Caco-2 (cell line): ENCODE data around the gene HLCS. TPM values are rescaled to one million over a fixed set of nuclear protein-coding genes. Genes with fewer than 3 reads are reported as not detected.

ENCODE experiments used
- BruUV-seq: library from RNA; stranded (reverse); fragments of 400-500 nt; replicated peaks from 2 replicates; lab custom pipeline; 2021; lab: Mats Ljungman, UMichigan
- CTCF ChIA-PET: fragments of 300-600 bp; sonication (Branson Sonifier 250); formaldehyde crosslinking; loops from one replicate; lab custom pipeline; 2022; ENCODE audit warnings: antibody characterized with exemption; lab: Charles Lee
- POLR2A ChIA-PET: fragments of 300-600 bp; sonication (Branson Sonifier 250); formaldehyde crosslinking; loops from one replicate; lab custom pipeline; 2022; ENCODE audit warnings: antibody characterized with exemption; lab: Charles Lee
- DNase-seq, 2 experiments: peaks; one replicate each; pipeline versions ENCODE4 v3.0.0 to v3.0.0-alpha.2; 2020 to 2022
- H3K27me3 ChIP-seq: replicated peaks from 2 replicates; pipeline ENCODE4 v1.6.0; 2011; ENCODE audit warnings: low read length; ENCODE audit not compliant: control insufficient read depth, insufficient read depth
- H3K36me3 ChIP-seq: 2 replicates; pipeline ENCODE4 v1.5.1; 2011; ENCODE audit warnings: low read length; ENCODE audit not compliant: control insufficient read depth, insufficient read depth
- H3K4me1 ChIP-seq: fragments of 250-450 bp; sonication (Bioruptor Pico); 2 replicates; pipeline ENCODE4 v1.5.1; 2020; ENCODE audit warnings: mild to moderate bottlenecking
- H3K4me3 ChIP-seq: 2 replicates; pipeline ENCODE4 v1.5.1; 2011; ENCODE audit warnings: low read depth, mild to moderate bottlenecking, control low read depth, low read length
- H3K9me3 ChIP-seq: fragments of 250-450 bp; sonication (Bioruptor Pico); 2 replicates; pipeline ENCODE4 v1.5.1; 2020; ENCODE audit warnings: mild to moderate bottlenecking, moderate library complexity
- H3K27ac Mint-ChIP-seq: one replicate; pipeline ENCODE4 v1.8.0; 2022; ENCODE audit warnings: mixed read lengths; ENCODE audit not compliant: unreplicated experiment
- H3K27me3 Mint-ChIP-seq: one replicate; pipeline ENCODE4 v1.8.0; 2022; ENCODE audit warnings: mixed read lengths; ENCODE audit not compliant: insufficient read depth, unreplicated experiment
- H3K36me3 Mint-ChIP-seq: one replicate; pipeline ENCODE4 v1.8.0; 2022; ENCODE audit warnings: mild to moderate bottlenecking, mixed read lengths; ENCODE audit not compliant: insufficient read depth, unreplicated experiment
- H3K4me1 Mint-ChIP-seq: one replicate; pipeline ENCODE4 v1.8.0; 2022; ENCODE audit warnings: low read depth, mixed read lengths; ENCODE audit not compliant: unreplicated experiment
- H3K4me3 Mint-ChIP-seq: one replicate; pipeline ENCODE4 v1.8.0; 2022; ENCODE audit warnings: mild to moderate bottlenecking, moderate library complexity, mixed read lengths; ENCODE audit not compliant: unreplicated experiment
- H3K9me3 Mint-ChIP-seq: one replicate; pipeline ENCODE4 v1.8.0; 2022; ENCODE audit warnings: mixed read lengths; ENCODE audit not compliant: unreplicated experiment
- intact Hi-C: fragments of 100-400 bp; cut with micrococcal nuclease; formaldehyde crosslinking; loops from one replicate; pipeline ENCODE4 v1.10.0; 2022; ENCODE audit not compliant: unreplicated experiment
- total RNA-seq: library from RNA; stranded (reverse); gene quantifications from 2 replicates; pipeline ENCODE4 v1.2.3, GENCODE V29; 2022
- TF ChIP-seq, protein P1 (sequence below), 2 experiments: fragments of 200-600 bp in 1 of 2; IDR thresholded peaks; 1 replicate in 1 of 2; 2 replicates in 1 of 2; pipeline versions ENCODE4 v1.5.1 to v1.8.0; 2011 to 2022; ENCODE audit warnings: antibody characterized with exemption in 1 of 2, control low read depth in 1 of 2, inconsistent platforms in 1 of 2, low read depth in 1 of 2, low read length in 1 of 2, mild to moderate bottlenecking in 1 of 2, moderate library complexity in 1 of 2; ENCODE audit not compliant: insufficient read depth in 1 of 2, severe bottlenecking in 1 of 2, unreplicated experiment in 1 of 2

Gene HLCS
- total RNA-seq, 1 experiment from 2014 or later, result 26.2 TPM

DNA sequence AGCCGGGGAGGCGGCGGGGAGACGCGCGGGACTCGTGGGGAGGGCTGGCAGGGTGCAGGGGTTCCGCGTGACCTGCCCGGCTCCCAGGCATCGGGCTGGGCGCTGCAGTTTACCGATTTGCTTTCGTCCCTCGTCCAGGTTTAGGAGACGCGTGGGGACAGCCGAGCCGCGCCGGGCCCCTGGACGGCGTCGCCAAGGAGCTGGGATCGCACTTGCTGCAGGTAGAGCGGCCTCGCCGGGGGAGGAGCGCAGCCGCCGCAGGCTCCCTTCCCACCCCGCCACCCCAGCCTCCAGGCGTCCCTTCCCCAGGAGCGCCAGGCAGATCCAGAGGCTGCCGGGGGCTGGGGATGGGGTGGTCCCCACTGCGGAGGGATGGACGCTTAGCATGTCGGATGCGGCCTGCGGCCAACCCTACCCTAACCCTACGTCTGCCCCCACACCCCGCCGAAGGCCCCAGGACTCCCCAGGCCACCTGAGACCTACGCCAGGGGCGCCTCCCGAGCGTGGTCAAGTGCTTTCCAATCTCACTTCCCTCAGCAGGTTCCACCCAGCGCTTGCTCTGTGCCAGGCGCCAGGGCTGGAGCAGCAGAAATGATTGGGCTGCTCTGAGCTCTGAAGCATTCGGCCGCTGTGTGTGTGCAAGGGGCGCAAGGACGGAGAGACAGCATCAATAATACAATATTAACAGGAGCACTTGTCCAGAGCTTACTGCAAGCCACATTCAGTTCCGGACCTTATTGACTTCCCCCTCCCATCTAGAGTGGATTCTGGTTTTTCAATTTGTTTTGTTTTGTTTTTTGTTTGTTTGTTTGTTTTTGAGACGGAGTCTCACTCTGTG lies 257.2 kb downstream of the HLCS start:
- no peaks in the 10 kb centered on the region for H3K4me1 Mint-ChIP-seq
- POLR2A ChIA-PET, result no interaction called here
- Histone ChIP-seq H3K9me3 (no peaks in the 10 kb centered on the region), H3K4me1 (no peaks in the 10 kb centered on the region), H3K27me3 (no peaks in the 10 kb centered on the region), H3K4me3 (no peak overlapping the region), H3K36me3 (no peaks in the 10 kb centered on the region)
- TF ChIP-seq, protein P1, sequence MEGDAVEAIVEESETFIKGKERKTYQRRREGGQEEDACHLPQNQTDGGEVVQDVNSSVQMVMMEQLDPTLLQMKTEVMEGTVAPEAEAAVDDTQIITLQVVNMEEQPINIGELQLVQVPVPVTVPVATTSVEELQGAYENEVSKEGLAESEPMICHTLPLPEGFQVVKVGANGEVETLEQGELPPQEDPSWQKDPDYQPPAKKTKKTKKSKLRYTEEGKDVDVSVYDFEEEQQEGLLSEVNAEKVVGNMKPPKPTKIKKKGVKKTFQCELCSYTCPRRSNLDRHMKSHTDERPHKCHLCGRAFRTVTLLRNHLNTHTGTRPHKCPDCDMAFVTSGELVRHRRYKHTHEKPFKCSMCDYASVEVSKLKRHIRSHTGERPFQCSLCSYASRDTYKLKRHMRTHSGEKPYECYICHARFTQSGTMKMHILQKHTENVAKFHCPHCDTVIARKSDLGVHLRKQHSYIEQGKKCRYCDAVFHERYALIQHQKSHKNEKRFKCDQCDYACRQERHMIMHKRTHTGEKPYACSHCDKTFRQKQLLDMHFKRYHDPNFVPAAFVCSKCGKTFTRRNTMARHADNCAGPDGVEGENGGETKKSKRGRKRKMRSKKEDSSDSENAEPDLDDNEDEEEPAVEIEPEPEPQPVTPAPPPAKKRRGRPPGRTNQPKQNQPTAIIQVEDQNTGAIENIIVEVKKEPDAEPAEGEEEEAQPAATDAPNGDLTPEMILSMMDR (IDR thresholded peaks at IDR 0.05; ENCODE audit: insufficient read depth in 1 of 2, low read depth in 1 of 2, low read length in 1 of 2, severe bottlenecking in 1 of 2, unreplicated experiment in 1 of 2), result no peak
- no peaks in the 10 kb centered on the region for H3K27me3 Mint-ChIP-seq
- BruUV-seq, result no TSS peak
- no peak overlapping the region for H3K4me3 Mint-ChIP-seq
- intact Hi-C loops, result no loop called here
- CTCF ChIA-PET, result no interaction called here
- no peaks in the 10 kb centered on the region for H3K9me3 Mint-ChIP-seq
- H3K36me3 Mint-ChIP-seq, result peaks cover 7% of the 10 kb centered on the region
- no peak overlapping the region for H3K27ac Mint-ChIP-seq
- DNase-seq, result peak in 1 of 2 experiments; percentile 29

DNA sequence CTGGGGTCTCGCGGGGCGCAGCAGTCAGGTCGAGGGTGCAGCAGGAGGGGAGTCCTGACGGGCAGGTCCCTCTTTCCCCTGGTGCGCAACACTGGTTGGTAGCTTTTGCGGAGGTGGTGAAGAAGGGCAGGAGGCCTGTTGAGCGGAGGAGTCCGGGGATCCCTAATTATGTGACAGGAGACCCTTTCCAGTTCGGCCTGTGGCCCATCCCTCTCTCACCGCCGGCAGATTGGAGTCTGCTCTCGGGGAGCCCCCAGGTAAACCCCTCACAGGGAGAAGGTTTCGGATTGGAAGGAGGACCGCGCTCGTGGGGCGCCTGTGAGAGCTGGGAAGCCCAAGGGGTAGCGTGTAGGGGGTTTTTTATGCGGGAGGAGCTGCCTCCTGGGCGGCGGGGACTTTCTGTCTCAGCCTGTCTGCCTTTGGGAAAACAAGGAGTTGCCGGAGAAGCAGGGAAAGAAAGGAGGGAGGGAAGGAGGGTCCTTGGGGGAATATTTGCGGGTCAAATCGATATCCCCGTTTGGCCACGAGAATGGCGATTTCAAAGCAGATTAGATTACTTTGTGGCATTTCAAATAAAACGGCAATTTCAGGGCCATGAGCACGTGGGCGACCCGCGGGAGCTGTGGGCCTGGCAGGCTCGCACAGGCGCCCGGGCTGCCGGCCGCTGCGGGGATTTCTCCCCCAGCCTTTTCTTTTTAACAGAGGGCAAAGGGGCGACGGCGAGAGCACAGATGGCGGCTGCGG lies 258.0 kb downstream of the HLCS start:
- no peak overlapping the region for H3K4me3 Mint-ChIP-seq
- Histone ChIP-seq H3K4me1 (no peaks in the 10 kb centered on the region), H3K4me3 (no peak overlapping the region), H3K9me3 (no peaks in the 10 kb centered on the region), H3K36me3 (no peaks in the 10 kb centered on the region), H3K27me3 (no peaks in the 10 kb centered on the region)
- ChIA-PET POLR2A (no interaction called here), CTCF (no interaction called here)
- no peak overlapping the region for H3K27ac Mint-ChIP-seq
- no peaks in the 10 kb centered on the region for H3K4me1 Mint-ChIP-seq
- H3K36me3 Mint-ChIP-seq, result peaks cover 7% of the 10 kb centered on the region
- H3K9me3 Mint-ChIP-seq, result no peaks in the 10 kb centered on the region
- TF ChIP-seq, protein P1 (IDR thresholded peaks at IDR 0.05; ENCODE audit: insufficient read depth in 1 of 2, low read depth in 1 of 2, low read length in 1 of 2, severe bottlenecking in 1 of 2, unreplicated experiment in 1 of 2), result no peak
- intact Hi-C loops, result no loop called here
- no TSS peak for BruUV-seq
- H3K27me3 Mint-ChIP-seq, result no peaks in the 10 kb centered on the region
- no peak for DNase-seq

DNA sequence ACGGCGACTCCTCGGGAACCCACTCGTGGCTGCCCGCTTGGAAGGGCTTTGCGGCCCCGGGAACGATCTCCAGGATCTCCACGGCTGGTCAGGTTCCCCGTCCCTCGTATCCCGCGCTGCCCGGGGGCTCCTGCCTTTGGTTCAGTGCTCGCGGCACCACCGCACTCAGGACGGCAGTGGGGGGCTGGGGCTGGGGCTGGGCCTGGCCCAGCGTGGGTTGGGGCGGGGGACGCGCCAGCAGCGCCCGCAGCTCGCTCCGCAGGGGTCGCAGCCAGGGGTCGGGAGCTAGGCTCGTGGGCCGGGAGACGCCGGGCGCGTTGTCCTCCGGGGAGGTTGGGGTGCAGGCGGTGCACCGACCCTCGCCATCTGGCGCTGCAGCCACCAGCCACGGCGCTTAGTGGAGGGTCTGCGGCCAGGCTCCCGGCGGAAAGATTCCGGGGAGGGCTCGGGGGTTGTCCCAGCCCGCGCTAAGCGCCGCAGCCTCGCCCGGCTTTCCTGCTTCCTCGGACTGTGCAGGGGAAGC lies 258.6 kb downstream of the HLCS start:
- CTCF ChIA-PET, result no interaction called here

More for the DNA sequence above, 258.6 kb downstream of the HLCS start:
- intact Hi-C loops, result no loop called here
- no peaks in the 10 kb centered on the region for H3K9me3 ChIP-seq
- Mint-ChIP-seq H3K27ac (no peak overlapping the region), H3K36me3 (peaks cover 3% of the 10 kb centered on the region), H3K27me3 (no peaks in the 10 kb centered on the region), H3K9me3 (no peaks in the 10 kb centered on the region), H3K4me3 (no peak overlapping the region), H3K4me1 (no peaks in the 10 kb centered on the region)
- no peak overlapping the region for H3K4me3 ChIP-seq
- no peak for DNase-seq
- no peaks in the 10 kb centered on the region for H3K4me1 ChIP-seq
- no TSS peak for BruUV-seq
- H3K36me3 ChIP-seq, result no peaks in the 10 kb centered on the region
- TF ChIP-seq, protein P1 (IDR thresholded peaks at IDR 0.05; ENCODE audit: insufficient read depth in 1 of 2, low read depth in 1 of 2, low read length in 1 of 2, severe bottlenecking in 1 of 2, unreplicated experiment in 1 of 2), result no peak
- H3K27me3 ChIP-seq, result no peaks in the 10 kb centered on the region
- POLR2A ChIA-PET, result no interaction called here
